Esophagus mucosa (tissue), 1 donor: ENCODE data around the gene CERS1. TPM values are rescaled to one million over a fixed set of nuclear protein-coding genes. Genes with fewer than 3 reads are reported as not detected.

ENCODE experiments used
- ATAC-seq: fragments of 200-7000 bp; cut with Tn5 transposase; one replicate; pipeline ENCODE4 v1.9.1; 2020
- total RNA-seq: library from RNA; stranded (reverse); gene quantifications from one replicate; pipeline ENCODE4 v1.2.4, GENCODE V29; 2023
- donor health status: DM: yes; HTN: yes; CAD: no.

The CERS1 gene
- total RNA-seq, 1 donor from 2014 or later, result not detected

DNA sequence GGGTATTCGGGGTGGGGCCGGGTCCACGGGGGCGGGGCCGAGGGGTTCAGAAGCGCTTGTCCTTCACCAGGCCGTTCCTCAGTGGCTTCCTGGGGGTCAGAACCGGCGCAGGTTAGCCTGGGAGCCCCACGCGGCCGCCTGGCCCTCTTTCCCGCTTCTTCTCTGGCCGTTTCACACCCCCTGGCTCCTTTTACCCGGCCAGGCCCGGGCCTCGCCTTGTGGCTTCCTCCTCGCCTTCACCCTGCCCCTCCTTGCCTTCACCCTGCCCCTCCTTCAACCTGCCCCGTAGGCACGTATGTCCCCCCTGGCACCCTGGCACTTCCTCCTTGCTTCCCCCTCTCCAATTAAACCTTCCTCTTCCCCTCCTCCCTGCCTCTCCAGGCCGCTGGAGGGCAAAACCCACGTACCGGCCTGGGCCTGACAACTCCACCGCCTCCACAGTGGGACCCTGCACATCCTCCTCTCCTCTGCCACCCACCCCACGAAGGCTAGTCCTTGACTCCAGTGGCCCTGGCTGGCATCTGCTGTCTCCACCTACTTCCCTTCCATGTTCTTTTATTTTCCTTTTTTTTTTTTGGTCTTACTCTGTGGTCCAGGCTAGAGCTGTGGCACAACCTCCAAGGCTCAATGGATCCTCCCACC lies 25.3 kb downstream of the CERS1 start:
- ATAC-seq, result no peak

DNA sequence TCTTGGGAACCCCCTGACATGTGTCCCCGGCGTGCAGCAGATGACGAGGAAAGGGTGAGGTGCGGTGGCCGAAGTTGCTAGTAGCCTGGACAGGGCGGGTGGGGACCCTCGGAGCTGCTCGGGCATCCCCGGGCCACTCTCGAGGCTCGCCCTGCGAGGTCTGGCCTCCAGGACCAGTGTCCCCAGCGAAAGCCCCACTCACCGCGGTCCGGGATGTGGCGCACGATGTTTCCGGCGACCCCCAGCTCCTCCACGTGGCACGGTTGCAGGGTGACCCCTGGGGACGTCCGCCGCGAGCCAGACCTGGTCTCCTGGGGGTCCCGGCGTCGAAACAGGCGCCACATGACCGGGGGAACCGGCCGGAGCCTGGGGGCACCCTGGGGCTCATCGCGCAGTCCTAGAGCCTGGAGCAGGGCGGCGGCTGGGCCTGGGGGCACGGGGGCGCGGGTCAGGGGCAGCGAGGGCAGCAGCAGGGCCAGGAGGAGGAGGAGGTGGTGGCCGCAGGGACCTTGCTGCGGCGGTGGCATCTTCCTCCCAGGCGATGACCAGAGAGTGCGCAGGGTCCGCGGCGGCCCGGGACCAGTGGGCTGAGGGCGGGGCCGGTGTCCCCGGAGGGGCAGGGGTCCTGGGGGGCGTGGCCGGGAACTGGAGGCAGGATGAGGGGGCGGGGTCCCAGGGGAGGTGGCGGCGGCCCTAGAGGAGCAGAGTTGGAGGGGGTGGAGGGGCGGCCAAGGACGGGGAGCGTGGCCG lies 26.0 kb downstream of the CERS1 start:
- ATAC-seq, result no peak

DNA sequence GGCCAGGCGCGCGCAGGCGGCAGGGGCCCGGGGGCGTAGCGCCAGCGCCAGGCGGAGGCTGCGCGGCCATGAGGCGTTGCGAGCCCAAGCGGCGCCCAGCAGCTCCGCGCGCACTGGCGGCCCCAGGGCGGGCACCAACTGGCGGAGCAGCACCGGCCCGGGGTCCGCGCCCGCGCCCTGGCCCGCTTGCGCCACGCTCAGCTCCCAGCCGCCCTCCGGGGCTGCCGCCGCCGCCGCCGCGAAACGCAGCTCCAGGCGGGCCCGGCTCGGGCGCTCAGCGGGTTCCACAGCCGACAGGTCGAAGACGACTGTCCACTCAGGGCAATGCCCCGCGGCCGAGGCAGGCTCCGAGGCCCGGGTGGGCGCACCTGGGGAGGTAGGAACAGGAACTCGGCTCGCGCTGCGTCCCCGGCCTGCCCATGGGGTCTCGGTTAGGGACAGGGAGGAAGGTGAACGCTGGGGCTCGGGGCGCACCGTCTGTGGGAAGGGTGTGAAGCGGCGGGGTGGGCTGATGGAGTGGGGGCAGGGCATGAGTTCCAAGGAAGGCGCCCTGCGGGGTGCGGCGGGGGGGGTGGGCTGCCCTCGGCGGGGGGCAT lies 26.8 kb downstream of the CERS1 start:
- no peak for ATAC-seq

DNA sequence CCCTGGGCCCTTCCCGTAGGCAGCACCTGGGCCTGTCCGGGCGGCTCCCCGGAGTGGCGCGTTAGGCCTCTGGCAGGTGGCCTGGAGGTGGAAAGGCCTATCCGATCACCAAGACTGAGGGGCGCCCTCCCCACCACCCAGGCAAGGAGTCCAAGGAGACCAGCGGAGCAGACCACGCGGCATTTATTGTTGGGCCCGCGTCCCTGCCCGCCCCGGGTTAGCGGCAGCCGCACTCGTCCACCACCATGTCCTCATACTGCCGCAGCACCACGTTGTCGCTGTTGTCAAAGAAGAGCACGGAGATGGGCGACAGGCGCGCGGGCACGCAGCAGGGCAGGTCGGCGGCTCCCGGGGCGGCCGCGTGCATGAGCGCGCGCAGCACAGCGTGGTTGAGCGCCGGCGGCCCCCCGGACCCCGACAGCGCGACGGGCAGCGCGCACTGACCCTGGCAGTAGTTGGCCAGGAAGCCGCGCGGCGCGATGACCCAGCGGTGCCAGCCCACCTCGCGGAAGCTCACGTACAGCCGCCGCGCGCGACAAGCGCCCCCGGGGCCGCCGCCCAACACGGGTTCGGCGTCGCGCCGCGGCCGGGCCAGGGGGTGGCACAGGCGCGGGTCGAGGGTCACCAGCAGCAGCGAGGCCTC lies 27.5 kb downstream of the CERS1 start:
- no peak for ATAC-seq

DNA sequence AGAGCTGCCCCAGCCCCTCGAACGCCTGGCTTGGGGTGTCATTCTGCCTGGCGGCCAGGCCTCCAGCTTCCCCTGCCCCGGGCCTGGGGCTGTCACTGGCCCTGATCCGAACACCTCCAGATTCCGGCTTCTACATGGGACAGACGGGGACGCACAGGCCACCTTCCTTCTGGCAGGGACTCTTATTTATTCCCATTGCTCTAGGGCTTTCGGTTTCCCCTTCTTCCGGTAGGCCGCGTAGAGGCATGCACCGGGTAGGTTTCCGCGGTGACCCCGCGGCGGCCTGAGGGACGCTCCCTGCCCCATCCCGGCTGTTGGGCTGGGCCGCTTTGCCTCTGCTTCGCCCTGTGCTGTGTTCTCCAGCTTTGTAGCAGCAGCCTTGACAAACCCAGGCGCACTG lies 28.2 kb downstream of the CERS1 start:
- no peak for ATAC-seq

DNA sequence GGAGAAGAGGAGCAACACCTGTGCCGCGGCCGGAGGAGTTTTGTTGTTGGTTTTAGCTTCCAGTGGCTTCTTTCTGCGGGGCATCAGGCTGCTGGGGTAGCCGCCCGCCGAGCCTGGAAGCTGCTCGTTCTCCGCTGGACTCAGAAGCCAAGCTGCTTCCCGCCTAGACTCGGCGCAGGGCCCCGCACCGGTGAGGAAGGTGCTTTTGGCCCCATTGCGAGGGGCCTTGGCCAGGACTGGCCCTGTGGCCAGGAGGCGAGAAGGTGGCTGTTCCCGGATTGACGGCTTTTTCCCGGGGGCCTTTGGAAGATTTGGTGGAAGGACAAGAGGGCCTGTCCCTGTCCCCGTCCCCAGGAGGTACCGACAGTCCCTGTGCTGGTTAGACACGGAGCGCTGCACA lies 28.8 kb downstream of the CERS1 start:
- ATAC-seq, result no peak

DNA sequence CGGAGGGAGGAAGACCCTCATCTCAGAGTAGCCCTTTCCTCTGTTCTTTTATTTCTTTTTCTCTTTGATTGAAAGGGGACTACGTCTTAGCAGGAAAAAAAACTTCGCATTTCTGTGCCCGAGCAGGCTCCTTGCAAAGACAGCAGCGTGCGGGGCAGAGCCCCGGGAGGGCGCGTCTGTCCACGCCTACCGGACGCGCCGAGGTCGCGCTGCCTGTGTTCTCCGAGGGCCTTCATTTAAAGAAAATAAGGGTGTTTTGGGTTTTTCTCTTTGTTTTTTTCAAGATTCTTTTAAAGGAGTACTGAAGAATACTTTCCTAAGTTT lies 29.2 kb downstream of the CERS1 start:
- ATAC-seq, result no peak

DNA sequence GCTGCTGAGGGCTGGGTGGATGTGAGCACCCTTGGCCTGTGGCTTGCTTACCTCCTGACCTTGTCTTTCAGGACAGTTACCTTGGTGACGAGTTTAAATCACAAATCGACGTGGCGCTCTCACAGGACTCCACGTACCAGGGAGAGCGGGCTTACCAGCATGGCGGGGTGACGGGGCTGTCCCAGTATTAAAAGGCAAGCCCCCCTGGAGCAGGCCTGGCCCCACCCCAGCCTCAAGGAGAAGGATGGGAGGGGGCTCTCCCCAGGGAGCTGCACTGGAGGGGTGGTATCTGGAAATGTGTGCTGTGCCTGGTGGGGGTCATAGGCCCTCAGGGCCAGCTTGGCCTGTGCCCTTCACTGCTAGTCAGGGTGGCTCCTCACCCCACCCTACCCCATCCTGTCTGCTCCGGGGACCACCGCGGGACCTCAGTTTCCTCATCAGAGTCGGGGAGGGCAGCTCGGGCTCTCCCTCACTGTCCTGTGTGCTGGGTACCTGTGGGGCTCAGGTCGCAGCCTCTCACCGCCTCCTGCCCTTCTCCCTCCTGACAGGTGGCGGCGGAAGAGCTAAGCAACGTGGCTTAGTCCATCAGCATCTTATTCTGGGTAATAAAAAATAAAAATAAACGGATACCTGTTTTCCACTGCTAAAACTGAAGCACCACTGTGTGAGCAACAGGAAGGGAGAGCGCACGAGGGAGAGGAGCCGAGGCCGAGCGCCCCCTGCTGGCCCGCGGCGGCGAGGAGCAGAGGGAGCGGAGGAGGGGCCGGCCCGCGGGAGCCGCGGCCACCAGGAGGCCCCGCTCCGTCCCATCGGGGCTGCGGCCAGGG lies 29.8 kb downstream of the CERS1 start:
- peak; percentile 73 for ATAC-seq

DNA sequence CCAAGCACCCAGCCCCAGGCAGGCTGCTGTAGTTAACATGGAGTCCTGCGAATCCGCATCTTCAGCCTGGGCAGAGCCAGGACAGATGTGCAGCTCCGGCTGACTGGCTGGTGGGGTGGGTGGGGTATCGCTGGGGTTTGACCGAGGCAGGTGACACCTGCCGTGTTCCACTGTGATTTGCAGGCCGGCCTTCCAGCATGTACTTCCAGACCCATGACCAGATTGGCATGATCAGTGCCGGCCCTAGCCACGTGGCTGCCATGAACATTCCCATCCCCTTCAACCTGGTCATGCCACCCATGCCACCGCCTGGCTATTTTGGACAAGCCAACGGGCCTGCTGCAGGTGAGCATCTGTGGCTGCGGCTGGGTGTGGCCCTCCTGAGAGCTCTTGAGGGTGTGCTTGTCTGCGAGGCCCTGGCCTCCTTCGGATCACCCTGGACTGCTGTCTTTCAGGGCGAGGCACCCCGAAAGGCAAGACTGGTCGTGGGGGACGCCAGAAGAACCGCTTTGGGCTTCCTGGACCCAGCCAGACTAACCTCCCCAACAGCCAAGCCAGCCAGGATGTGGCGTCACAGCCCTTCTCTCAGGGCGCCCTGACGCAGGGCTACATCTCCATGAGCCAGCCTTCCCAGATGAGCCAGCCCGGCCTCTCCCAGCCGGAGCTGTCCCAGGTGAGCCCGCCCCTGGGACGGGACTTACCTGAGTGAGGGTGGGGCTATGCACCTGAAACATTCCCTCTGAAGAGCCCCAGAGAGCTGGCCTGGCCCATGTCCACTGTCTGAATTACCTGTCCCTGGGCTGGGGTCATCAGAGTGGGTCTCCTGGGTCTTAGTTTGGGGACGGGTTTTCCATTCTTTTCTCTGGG lies 30.6 kb downstream of the CERS1 start:
- peak; percentile 9 for ATAC-seq

DNA sequence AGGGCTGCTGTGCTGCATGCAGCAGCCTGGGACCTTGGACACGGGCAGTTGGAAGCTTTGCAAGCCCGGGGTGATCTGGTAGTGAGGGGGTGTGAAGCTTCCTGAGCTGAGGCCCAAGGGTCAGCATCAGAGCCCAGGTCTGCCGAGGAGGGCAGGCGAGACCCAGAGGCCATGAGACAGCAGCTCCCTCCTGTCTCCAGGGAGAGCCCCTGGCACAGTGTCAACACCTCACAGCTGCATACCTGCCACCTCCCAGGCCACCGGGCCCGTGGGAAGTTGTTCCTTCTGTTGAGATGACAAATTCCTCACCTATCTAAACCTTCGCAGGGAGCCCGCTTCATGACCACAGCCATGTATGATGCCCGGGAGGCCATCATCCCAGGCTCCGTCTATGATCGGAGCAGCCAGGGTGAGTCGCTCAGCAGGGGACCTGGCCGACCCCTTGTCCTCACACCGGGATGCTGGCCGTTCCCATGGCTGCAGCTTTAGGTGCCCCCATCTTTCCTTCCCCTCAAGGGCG lies 32.1 kb downstream of the CERS1 start:
- no peak for ATAC-seq

DNA sequence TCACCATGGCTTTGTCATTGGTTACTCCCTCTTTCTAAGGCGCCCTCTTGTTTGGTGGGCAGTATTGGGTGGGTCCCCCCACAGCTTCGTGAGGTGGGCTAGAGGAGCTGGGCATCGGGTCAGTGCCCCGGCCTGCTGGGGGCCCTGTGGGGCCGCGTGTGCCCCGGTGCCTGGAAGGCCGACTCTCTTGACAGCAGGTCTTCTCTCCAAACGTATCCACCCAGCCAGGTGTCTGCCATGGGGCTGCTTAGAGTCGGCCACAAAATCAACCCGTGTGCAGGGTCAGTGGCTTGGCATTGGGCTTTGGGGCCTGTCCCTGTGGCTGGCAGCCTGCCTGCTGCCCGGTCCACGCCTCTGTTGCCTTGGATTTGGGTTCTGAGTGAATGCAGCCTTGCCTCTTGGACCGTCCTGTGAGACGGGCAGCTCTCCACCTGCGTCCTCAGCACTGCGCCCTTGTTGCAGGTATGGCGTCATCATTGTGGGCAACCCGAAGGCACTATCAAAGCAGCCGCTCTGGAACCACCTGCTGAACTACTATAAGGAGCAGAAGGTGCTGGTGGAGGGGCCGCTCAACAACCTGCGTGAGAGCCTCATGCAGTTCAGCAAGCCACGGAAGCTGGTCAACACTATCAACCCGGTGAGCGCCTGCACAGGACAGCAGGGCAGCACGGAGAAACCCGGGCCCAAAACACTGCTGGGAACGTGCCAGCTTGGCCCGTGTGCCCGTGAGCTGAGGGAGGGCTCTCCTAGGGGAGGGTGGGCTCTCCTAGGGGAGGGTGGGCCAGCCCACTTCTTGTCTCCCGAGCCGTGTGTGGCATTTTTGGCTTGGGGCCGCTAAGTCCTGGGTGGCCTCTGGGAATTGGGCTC lies 32.7 kb downstream of the CERS1 start:
- ATAC-seq, result no peak

DNA sequence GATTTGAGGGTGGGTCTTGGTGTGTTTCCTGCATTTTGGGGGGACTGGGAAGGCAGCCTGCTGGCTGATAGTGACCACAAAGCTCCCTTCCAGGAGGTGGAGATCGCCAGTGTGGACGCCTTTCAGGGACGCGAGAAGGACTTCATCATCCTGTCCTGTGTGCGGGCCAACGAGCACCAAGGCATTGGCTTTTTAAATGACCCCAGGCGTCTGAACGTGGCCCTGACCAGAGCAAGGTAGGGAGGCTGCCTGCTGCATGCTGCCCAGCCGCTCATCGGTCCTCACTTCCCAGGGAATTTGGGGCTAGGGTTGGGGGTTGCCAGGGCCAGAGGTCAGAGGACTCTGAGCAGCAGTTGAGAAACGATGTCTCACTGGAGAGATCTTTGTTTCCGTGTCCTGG lies 34.0 kb downstream of the CERS1 start:
- ATAC-seq, result no peak

DNA sequence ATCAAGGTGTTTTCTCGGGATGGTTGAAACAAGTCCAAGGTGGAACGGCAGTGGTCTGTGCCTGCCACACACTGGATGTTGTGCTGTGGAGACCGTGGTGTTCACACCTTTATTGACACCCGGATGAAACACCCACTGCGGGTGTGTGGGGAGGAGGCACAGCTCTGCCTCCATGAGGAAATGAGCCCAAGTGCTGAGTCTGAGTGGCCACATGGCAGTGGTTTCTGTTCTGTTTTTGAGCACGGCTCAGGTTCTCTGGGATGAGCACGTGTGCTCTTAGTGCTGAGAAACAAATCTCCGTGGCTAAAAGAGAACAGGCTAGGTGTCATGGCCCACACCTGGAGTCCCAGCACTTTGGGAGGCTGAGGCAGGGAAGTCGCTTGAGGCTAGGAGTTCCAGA lies 34.7 kb downstream of the CERS1 start:
- no peak for ATAC-seq

DNA sequence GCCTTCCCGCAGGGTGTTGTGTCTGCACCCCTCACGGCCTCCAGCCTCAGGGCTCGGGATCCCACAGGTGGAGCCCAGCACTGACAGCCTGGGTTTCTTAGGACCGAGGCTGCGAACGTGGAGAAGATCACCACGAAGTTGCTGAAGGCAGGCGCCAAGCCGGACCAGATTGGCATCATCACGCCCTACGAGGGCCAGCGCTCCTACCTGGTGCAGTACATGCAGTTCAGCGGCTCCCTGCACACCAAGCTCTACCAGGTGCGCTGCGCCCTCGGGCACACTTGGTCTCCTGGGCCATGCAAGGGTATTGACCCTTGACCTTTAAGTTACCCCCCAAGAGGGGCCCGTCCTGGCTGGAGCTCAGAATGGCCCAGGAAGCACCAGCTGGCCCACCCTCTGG lies 35.2 kb downstream of the CERS1 start:
- no peak for ATAC-seq

DNA sequence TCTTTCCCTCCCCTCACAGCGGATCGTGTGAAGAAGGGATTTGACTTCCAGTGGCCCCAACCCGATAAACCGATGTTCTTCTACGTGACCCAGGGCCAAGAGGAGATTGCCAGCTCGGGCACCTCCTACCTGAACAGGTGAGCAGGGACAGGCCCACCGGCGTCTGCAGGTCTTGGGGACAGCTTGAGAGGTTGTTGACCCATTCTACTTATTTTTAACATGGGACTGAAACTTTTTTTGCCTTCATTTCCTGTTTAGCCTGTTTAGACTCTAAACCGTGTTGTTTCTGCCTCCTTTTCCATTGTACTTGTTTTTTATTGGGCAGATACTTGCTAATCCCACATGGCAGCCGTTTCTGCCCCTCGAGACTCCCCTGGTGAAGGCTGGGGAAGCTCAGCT lies 35.7 kb downstream of the CERS1 start:
- ATAC-seq, result no peak

DNA sequence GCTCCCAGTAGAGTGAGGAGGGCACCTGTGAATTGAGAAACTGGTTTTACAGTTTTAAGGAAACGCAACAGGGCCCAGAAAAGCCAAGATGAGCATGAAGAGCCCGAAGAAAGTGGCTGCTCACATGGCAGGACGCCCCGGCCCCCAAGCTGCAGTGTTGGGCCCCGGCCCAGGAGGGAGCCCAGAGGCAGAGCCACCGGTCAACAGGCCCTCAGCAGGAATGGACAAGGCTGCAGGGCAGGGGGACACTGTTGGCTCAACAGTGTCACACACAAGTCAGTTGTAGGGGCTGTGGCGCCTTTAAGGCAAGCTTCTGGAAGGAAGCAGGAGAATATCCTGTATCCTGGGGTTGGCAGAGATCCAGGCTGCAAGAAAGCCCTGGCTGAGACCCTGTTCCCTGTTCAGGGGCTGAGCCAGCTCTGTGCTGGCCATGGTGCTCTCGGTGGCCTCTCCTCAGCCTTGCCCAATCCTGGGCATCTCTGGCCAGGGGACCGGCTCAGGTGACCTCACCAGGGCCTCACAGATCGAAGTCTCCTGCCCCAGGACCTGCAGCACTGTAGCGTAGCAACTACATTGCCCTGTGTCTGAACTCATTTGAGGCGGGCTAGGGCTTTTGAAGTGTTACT lies 36.2 kb downstream of the CERS1 start:
- ATAC-seq, result no peak

DNA sequence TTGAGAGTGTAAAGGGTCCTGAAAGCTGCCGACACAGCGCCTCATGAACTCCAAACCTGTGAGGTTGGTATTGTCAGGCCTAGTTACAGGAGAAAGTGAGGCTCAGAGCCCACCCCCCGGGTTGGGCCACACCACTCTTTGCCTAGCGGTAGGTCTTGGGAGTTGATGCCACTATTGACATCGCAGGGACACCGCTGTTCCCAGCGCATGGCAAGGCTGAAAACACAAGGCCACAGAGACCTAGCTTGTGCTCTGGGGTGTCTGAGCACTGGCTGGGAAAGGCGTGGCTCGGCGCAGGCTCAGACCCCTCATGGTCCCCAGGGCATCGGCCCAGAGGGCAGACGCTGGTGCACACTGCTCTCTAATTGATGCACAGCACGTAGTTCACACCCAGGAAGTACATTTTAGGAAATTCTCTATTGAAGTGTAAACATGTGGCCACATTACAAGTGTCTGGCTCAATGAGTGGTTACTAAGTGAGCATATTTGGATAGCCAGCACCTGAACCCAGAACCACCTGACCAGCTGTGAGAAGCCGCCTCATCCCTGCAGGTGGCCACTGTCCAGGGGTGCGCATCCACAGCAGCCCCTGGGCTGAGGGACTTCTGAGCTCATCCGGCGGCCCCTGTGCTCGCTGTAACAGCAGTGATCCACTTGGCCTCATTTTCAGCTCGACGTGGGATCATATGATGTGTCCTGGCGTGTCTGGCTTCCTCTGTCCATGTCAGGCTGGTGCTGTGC lies 36.9 kb downstream of the CERS1 start:
- no peak for ATAC-seq

DNA sequence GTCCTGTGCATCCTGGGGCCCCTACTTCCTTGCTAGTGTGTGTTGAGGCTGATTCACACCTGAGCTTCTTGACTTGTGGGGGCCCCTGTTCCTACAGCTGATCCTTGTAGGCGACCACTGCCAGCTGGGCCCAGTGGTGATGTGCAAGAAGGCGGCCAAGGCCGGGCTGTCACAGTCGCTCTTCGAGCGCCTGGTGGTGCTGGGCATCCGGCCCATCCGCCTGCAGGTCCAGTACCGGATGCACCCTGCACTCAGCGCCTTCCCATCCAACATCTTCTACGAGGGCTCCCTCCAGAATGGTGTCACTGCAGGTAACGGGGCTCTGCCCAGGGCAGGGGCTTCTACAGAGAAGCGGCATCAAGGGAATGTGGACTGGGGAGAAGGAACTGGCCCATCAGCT lies 38.7 kb downstream of the CERS1 start:
- no peak for ATAC-seq

DNA sequence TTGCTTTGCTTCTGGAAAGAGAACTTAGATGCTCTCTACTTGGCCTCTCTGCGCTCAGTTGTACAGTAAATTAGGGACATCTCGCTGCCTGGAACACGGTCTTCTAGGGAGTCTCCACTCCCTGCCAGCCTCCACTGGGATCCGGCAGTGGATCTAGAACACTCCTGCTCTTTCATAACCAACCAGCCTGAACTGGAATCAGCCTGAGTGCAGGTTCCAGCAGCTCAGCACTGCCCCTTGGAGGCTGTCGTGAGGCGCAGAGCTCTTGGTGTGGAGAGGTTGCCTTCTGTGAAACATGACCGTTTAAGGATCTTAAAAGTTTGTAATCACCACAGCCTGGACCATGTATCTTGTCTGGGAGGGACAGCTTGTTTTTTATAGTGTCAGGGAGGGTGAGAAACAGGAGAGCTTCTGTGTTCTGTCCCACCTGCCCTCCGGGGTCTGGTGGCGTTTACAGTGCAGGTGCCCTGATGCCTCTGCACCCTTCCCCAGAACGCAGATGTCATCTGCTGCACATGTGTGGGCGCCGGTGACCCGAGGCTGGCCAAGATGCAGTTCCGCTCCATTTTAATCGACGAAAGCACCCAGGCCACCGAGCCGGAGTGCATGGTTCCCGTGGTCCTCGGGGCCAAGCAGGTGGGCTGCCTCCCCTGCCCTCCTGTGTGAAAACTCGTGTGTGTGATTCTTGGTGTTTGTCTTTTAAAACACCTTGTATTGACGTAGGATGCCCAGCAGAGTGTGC lies 39.4 kb downstream of the CERS1 start:
- peak; percentile 58 for ATAC-seq
